GM12891 (cell line): Measurements from ENCODE around the gene ZC3H18.
"Not testable (repeated sequence)": the region's sequence is repeated elsewhere in the genome, so short reads cannot be mapped to it uniquely, and the experiment has no call there.

Experiments used
- DNase-seq: peaks from one replicate; pipeline ENCODE4 v3.0.0; 2011; ENCODE audit warnings: low spot score; ENCODE audit not compliant: insufficient read length
- FAIRE-seq: peaks from 2 replicates; lab custom pipeline; 2011; peaks lifted over from hg19 to GRCh38; lab: Jason Lieb, UNC
- PAX5 ChIP-seq: IDR thresholded peaks from 2 replicates; pipeline ENCODE4 v1.6.1; 2011; ENCODE audit warnings: low read length, moderate library complexity, mild to moderate bottlenecking; ENCODE audit not compliant: insufficient read depth, severe bottlenecking
- POLR2A ChIP-seq: IDR thresholded peaks from 2 replicates; pipeline ENCODE4 v1.6.1; 2011; ENCODE audit warnings: low read depth, low read length, control low read depth
- POLR2AphosphoS5 ChIP-seq: IDR thresholded peaks from 2 replicates; pipeline ENCODE4 v1.6.1; 2011; ENCODE audit warnings: low read depth, low read length, control low read depth
- POU2F2 ChIP-seq: IDR thresholded peaks from 2 replicates; pipeline ENCODE4 v1.6.1; 2011; ENCODE audit warnings: low read depth, mild to moderate bottlenecking, control low read depth, low read length, moderate library complexity
- SPI1 ChIP-seq: IDR thresholded peaks from 2 replicates; pipeline ENCODE4 v1.6.1; 2011; ENCODE audit warnings: low read depth, low read length, control low read depth
- TAF1 ChIP-seq: IDR thresholded peaks from 2 replicates; pipeline ENCODE4 v1.6.1; 2011; ENCODE audit warnings: low read depth, low read length, control low read depth

ZC3H18 gene

DNA sequence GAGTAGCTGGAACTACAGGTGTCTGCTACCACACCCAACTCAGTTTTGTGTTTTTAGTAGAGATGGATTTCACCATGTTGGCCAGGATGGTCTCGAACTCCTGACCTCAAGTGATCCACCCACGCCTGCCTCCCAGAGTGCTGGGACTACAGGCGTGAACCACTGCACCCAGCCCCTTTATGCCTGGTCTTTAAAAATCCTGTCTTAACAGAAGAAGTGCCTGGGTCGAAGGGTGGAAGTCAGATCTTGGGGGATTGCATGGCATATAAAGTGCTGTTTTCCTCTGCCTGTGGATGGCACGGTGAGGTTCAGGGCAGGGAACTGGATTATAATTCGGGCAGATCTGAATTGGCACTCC lies 30.3 kb downstream of the ZC3H18 start:
- FAIRE-seq (no peak), DNase-seq (no peak)
- TF ChIP-seq POLR2A (no peak), PAX5 (no peak), POU2F2 (no peak), SPI1 (no peak), TAF1 (no peak), POLR2AphosphoS5 (no peak)

DNA sequence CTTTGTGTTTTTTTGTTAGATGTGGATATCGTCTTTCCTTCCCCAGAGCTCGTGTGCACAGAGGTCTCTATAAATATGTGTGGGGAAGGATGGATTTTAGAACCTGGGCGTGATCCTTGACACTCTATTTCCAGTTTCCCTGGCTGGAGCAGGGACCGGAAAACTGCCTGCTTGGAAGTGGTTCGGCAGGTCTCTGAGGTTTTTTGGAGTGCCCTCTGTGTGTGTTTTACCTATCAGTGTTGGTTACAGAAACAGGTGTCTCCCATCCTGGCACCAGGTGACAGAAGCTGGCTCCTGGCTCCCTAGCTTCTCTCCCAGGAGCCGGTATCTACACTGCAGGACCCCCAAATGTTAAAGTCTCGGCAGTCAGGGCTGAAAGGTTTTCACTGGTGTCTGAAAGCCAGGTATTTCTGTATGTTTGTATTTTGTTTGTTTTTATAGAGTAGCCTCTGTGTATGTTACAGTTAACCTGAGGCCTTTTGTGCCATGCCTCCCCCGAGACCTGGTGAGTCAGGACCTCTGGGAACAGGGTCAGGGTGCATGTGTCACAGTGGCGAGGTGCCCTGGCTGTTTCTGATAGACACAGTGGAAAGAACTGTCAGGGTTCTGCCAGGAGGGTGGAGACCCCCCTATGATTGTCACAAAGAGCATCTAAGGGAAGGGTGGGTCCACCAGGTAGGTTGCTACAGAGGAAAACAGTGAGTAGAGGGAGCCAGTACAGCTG lies 31.3 kb downstream of the ZC3H18 start:
- FAIRE-seq, result no peak
- TF ChIP-seq POU2F2 (no peak), POLR2AphosphoS5 (no peak), SPI1 (no peak)
- no peak for DNase-seq

DNA sequence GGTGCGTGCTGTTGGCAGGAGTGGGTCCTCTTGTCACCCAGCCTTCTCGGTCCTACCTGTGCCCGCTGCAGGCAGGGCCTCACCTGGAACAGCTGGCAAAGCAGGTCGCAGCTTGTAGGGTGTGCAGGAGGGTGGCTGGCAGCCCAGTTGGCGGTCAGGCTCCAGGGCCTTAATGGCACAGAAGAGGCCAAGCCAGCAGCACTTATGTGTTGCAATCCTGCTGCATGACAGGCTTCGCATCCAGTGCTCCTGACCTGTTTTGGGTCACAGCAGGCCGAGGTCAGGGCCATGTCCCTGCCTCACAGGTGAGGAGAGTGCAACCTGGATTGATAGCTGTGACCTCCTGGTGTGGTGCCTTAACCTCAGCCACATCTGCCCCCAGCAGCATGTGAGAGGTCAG lies 31.9 kb downstream of the ZC3H18 start:
- FAIRE-seq, result no peak
- TF ChIP-seq SPI1 (no peak), POLR2AphosphoS5 (no peak)
- no peak for DNase-seq

DNA sequence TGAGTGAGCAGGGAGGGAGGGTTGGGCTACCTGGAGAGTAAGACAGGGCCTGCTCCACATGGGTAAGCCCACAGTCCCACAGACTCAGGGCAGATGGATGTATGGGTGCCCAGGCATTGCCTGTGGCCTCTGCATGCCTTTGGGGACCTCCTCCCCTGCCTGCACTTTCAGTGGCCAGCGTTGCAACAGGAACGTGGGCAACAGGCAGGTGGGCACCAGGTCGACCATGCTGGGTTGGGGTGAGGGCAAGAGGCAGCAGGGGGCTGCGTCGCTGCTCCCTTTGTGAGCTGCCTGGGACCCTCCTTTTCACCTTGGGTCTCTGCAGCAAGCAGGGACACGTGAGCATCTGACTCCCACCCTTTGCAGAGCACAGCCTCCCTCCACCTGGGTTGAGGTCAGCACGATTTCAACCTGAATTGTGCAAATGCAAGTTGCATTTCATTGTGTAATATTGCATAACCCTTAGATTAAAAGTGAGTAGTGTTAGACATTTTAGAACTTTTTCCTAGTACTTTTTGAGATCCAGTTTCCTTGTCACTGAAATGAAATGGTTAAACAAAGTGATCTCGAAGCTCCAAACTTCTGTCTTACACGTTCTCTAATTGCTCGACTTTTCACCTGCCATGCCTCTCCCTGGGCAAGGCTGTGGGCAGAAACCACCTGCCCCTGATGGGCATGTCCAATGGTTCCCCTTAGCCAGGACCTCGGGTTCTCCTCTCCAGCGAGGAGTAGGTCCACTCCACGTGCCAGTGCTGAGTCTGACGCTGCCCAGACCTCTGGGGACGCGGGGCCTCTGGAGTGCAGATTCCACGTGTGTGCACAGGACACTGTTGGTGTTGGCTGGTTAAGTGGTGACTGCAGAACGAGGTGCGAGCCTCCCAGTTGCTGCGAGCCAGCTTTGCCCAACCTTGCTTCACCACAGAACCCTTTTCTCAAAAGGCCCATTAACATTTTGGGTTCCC lies 35.3 kb downstream of the ZC3H18 start:
- FAIRE-seq (no peak), DNase-seq (no peak)

DNA sequence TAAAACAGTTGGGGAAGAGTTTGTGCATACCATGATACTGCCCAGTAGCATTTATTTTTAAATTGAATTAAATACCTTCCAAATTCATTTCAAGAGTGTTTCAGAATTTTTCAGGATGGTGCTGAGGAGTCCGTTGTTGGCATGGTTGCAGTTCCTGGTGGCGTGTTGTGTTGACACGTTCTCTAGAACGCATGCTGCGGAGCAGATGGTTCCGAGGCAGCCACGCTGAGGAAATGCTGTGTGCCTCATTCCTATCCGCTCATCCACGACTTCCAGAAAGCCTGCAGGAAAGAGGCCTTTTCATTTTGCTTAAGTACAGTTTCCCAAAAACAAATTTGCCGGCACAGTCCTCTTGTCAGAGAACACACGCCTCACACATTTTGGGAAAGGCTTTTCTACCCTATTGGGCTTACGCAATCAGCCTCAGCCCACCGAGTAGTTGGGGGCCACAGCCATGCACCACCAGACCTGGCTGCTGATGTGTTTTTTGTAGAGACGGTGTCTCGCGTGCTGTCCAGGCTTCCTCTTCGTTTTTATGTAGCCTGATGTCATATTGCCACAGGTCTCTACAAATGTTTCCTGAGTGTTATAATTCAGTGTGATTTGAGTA lies 36.0 kb downstream of the ZC3H18 start:
- no peak for DNase-seq
- FAIRE-seq, result no peak
- no peak for TF ChIP-seq POLR2AphosphoS5
- no peak for TF ChIP-seq TAF1
- TF ChIP-seq PAX5, result no peak

More for the DNA sequence above, 35.3 kb downstream of the ZC3H18 start:
- no peak for TF ChIP-seq POLR2AphosphoS5
- TF ChIP-seq POLR2A, result no peak
- no peak for TF ChIP-seq SPI1
- TF ChIP-seq POU2F2, result no peak
- TF ChIP-seq TAF1, result no peak
- no peak for TF ChIP-seq PAX5

DNA sequence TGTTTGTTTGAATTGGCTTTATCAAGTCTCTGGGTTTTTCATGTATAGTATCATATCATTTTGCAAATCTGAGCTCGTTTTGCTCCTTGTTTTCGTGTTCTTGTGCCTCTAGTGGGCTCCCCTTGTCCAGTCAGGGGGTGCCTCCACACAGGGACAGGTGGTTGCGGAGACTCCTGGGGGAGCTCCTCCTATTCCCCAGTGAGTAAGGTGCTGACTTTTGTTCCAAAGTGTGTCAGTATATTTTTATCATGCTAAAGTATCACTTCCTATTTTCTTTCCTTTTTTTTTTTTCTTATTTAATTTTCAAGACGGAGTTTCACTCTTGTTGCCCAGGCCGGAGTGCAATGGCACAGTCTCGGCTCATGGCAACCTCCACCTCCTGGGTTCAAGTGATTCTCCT lies 37.9 kb downstream of the ZC3H18 start:
- DNase-seq, result no peak
- no peak for TF ChIP-seq TAF1
- no peak for TF ChIP-seq POLR2AphosphoS5
- peak; percentile 60 for TF ChIP-seq SPI1
- no peak for TF ChIP-seq POLR2A
- TF ChIP-seq PAX5, result no peak
- no peak for TF ChIP-seq POU2F2
- FAIRE-seq, result no peak

DNA sequence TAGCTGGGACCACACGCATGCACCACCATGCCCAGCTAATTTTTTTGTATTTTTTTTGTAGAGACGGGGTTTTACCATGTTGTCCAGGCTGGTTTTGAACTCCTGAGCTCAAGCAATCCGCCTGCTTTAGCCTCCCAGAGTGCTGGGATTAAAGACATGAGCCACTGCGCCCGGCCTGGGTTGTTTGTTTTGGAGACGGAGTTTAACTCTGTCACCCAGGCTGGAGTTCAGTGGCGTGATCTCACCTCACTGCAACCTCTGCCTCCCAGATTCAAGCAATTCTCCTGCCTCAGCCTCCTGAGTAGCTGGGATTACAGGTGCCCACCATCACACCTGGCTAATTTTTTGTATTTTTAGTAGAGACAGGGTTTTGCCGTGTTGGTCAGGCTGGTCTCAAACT lies 39.2 kb downstream of the ZC3H18 start:
- not testable (repeated sequence) for DNase-seq, FAIRE-seq

DNA sequence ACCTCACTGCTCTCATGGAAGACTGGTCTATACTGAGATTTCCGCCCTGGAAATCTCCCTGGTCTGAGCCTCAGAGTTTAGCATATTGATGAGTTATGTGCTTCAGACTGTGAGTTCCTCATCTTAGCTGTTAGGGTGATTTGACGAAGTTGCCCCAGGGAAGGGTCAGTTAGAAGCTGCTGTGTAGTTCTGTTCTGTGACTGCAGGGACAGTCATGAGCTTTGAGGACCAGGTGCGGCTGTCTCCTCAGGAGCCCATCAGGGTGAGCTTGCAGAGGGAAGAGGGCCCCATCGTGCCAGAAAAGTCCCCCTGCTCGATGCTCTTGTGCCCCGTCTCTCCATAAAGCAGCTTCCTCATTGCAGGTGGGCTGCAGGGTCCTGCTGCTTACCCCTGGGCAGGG lies 39.9 kb downstream of the ZC3H18 start:
- no peak for DNase-seq
- no peak for FAIRE-seq
- TF ChIP-seq POLR2AphosphoS5, result no peak
- no peak for TF ChIP-seq POU2F2

DNA sequence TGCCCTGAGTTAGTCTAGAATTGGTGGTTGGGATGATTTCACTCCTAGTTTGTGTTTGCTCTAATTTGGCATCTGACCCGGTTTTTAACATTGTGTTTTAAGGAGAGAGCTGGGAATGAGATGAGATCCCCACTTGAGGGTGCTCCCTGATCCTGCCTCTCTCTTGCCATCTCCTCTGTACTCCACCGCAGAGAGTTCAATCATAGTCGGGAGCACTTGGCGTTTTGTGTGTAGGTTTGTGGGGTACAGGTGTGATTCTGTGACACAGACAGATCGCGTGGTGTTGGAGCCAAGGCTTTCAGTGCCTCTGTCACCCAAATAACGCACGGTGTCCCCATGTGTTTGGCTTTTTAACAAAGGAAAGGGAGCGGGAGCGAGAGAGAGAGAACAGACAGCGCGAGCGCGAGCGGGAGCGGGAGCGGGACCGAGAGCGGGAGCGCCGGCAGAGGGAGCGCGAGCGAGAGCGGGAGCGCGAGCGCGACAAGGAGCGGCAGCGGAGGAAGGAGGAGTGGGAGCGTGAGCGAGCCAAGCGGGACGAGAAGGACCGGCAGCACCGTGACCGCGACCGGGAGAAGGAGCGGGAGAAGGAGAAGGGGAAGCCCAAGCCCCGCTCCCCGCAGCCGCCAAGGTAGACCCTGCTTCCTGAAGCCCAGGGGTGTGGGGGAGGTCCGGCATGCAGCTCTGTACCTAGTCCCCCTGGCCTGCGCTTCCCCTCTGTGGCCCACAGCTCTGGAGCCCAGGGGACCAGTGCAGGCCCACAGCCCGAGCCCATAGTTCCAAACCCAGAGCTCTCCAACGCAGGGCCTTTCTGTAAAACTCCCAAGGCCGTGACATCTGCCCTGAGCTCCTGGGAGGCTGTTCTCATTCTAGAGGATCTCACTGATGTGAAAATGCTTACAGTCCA lies 41.0 kb downstream of the ZC3H18 start:
- FAIRE-seq (no peak), DNase-seq (no peak)
- TF ChIP-seq POLR2AphosphoS5, result no peak
- TF ChIP-seq POU2F2, result no peak
- TF ChIP-seq POLR2A, result no peak
- TF ChIP-seq SPI1, result no peak
- no peak for TF ChIP-seq PAX5
- no peak for TF ChIP-seq TAF1
